HUES48 (cell line): ENCODE data around the gene WDR54.
A peak's percentile ranks its signal among the peaks of the same experiment; 100 is the strongest.
"Not testable (repeated sequence)": the region's sequence is repeated elsewhere in the genome, so short reads cannot be mapped to it uniquely, and the experiment has no call there.

Experiments used
- H3K27ac ChIP-seq: one replicate; pipeline ENCODE4 v1.7.0; 2013; ENCODE audit warnings: low read depth, low read length, inconsistent platforms
- H3K27me3 ChIP-seq: 2 replicates; pipeline ENCODE4 v1.6.1; 2013; ENCODE audit warnings: mild to moderate bottlenecking, low read length; ENCODE audit not compliant: control insufficient read depth, insufficient read depth
- H3K36me3 ChIP-seq: 2 replicates; pipeline ENCODE4 v1.6.1; 2013; ENCODE audit warnings: low read length; ENCODE audit not compliant: control insufficient read depth, insufficient read depth
- H3K4me1 ChIP-seq: 2 replicates; pipeline ENCODE4 v1.6.1; 2013; ENCODE audit warnings: mild to moderate bottlenecking, low read length; ENCODE audit not compliant: control insufficient read depth, insufficient read depth
- H3K4me3 ChIP-seq: 2 replicates; pipeline ENCODE4 v1.5.1; 2013; ENCODE audit warnings: mild to moderate bottlenecking, low read depth, low read length
- H3K9ac ChIP-seq: 2 replicates; pipeline ENCODE4 v1.6.1; 2013; ENCODE audit warnings: mild to moderate bottlenecking, low read depth, low read length, moderate library complexity
- H3K9me3 ChIP-seq: 2 replicates; pipeline ENCODE4 v1.6.1; 2013; ENCODE audit warnings: low read length; ENCODE audit not compliant: control insufficient read depth, insufficient read depth

WDR54 gene

GRCh38 chr2:74419345-74419744 lies 2.2 kb upstream of the WDR54 start:
- Histone ChIP-seq H3K9me3 (no peaks in the 10 kb centered on the region), H3K4me3 (no peak overlapping the region), H3K27ac (no peak overlapping the region), H3K36me3 (no peaks in the 10 kb centered on the region), H3K4me1 (no peaks in the 10 kb centered on the region; the same call in 1 of the 2 replicates), H3K27me3 (peaks cover 9% of the 10 kb centered on the region; the same call in 1 of the 2 replicates), H3K9ac (no peak overlapping the region)

DNA sequence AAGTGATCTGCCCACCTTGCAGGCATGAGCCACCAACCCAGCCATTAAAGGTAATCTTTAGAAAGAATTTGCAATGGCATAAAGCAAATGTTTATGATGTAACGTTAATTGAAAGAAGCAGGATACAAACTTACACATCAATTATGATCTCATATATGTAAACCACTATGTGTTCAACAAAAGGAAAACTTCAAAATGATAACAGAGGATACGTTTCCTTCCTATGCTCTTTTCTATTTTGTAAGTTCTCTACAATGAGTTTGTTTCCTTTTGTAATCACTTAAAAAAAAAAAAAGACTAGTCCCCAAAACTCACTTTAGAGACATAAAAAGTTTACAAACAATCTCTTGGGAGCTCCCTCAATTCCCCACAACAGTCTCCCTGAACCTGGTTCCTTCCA lies 1.5 kb upstream of the WDR54 start:
- peaks cover 5% of the 10 kb centered on the region; the same call in 1 of the 2 replicates for H3K36me3 ChIP-seq
- no peaks in the 10 kb centered on the region; the same call in 1 of the 2 replicates for H3K4me1 ChIP-seq
- no peak overlapping the region for H3K27ac ChIP-seq
- H3K4me3 ChIP-seq: no peak overlapping the region
- no peak overlapping the region for H3K9ac ChIP-seq
- H3K27me3 ChIP-seq: peaks cover 9% of the 10 kb centered on the region; the same call in 1 of the 2 replicates
- no peaks in the 10 kb centered on the region for H3K9me3 ChIP-seq

DNA sequence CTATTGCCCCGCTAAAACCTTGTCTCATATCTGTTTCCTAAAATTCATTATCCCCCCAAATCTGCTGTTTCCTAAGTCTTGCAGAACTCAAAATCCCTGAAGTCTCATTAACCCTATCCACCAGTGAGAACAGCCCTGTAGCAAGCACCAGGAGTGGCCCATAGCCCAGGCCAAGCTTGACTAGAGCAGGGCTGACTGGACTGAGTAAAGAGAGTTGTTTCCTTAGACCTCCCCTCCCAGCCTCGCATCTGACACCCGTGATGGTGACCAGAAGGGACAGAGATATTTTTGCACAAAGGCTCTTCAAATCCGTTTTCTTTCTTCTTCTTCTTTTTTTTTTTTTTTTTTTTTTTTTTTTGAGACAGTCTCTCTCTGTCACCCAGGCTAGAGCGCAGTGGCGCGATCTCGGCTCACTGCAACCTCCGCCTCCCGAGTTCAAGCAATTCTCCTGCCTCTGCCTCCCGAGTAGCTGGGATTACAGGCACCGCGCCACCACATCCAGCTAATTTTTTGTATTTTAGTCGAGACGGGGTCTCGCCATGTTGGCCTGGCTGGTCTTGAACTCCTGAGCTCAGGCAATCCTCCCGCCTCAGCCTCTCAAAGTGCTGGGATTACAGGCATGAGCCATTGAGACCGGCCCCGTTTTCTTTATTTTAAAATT lies 957 bp upstream of the WDR54 start:
- not testable (repeated sequence) for H3K4me1 ChIP-seq, H3K9me3 ChIP-seq, H3K27ac ChIP-seq, H3K27me3 ChIP-seq
- H3K9ac ChIP-seq: peak overlapping the region; percentile 67
- H3K4me3 ChIP-seq: peak overlapping the region; percentile 82
- peaks cover 10% of the 10 kb centered on the region; the same call in 1 of the 2 replicates for H3K36me3 ChIP-seq

DNA sequence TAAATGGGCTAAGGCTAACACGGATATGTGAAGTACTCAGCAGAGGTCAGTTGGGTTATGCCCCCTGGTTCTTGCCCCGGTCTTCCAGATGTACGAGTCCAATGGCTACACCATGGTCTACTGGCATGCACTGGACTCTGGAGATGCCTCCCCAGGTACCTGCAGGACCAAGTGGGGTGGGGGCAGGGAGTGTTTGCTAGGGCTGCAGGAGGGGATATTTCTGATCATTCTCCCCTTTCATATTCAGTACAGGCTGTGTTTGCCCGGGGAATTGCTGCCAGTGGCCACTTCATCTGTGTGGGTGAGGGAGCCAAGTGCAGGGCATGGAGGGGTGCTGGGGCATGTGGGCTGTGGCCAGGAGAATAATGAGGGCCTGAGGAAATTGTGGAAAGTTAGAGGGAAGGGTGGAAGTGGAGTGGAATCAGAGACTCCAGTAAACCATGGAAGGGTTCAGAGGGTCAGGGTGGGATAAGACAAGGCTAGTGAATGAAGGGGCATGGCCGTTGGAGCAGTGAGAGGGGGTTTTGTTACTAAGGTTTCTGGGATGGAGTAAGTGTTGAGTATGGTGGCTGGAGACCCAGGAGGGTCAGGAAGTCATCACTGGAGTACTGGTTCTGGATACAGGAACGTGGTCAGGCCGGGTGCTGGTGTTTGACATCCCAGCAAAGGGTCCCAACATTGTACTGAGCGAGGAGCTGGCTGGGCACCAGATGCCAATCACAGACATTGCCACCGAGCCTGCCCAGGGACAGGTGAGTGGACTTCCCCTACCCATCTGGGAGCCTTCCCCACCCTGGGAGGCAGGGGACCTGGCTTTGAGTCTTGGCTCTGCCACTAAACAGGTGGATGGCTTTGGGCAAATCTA lies 1.9 kb downstream of the WDR54 start:
- Histone ChIP-seq H3K9me3 (no peaks in the 10 kb centered on the region), H3K9ac (no peak overlapping the region), H3K4me1 (no peaks in the 10 kb centered on the region), H3K4me3 (no peak overlapping the region), H3K27me3 (peaks cover 9% of the 10 kb centered on the region; the same call in 1 of the 2 replicates), H3K27ac (no peak overlapping the region), H3K36me3 (peaks cover 39% of the 10 kb centered on the region)

GRCh38 chr2:74424139-74424992 lies 2.8 kb downstream of the WDR54 start:
- Histone ChIP-seq H3K9me3 (no peaks in the 10 kb centered on the region), H3K27me3 (peaks cover 9% of the 10 kb centered on the region; the same call in 1 of the 2 replicates), H3K4me1 (no peaks in the 10 kb centered on the region), H3K27ac (no peak overlapping the region), H3K9ac (no peak overlapping the region), H3K4me3 (no peak overlapping the region), H3K36me3 (peaks cover 48% of the 10 kb centered on the region)

DNA sequence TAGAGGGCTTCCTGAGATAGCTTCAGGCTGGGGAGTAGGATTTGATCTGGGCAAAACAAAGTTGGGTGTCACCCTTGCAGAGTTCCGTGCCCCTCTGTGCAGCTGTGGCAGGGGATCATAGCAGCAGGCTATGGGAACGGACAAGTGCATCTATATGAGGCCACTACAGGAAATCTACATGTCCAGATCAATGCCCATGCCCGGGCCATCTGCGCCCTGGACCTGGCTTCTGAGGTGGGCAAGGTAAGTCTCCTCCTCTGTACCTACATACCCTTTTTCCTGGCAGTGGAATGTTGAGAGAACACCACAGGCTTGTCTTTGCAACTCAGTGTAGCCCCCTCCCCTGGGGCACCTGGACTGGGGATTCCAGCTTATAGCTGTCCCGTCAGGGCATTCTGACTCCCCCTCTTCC lies 3.5 kb downstream of the WDR54 start:
- no peak overlapping the region for H3K4me3 ChIP-seq
- H3K36me3 ChIP-seq: peaks cover 55% of the 10 kb centered on the region
- peaks cover 7% of the 10 kb centered on the region; the same call in 1 of the 2 replicates for H3K27me3 ChIP-seq
- H3K27ac ChIP-seq: peak overlapping the region; percentile 8
- no peak overlapping the region for H3K9ac ChIP-seq
- no peaks in the 10 kb centered on the region for H3K9me3 ChIP-seq
- no peaks in the 10 kb centered on the region for H3K4me1 ChIP-seq

DNA sequence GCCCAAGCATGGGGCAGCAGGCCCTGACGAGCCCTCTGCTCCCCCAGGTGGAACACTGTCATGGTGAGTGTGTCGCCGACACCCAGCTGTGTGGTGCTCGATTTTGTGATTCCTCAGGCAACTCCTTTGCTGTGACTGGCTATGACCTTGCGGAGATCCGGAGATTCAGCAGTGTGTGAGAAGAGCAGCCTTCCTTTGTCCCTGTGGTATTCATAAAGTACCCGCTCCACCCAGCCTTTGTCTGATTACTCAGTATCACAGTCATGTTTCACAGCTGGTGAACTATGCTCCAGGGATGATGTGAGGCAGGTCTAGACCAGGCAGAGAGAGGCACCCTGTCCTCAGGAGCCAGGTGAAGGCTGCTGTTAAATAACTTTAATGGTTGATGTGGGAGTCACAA lies 4.0 kb downstream of the WDR54 start:
- no peaks in the 10 kb centered on the region for H3K4me1 ChIP-seq
- H3K36me3 ChIP-seq: peaks cover 60% of the 10 kb centered on the region
- H3K4me3 ChIP-seq: no peak overlapping the region
- H3K27me3 ChIP-seq: peaks cover 4% of the 10 kb centered on the region; the same call in 1 of the 2 replicates
- H3K9me3 ChIP-seq: no peaks in the 10 kb centered on the region
- peak overlapping the region; percentile 8 for H3K27ac ChIP-seq
- no peak overlapping the region for H3K9ac ChIP-seq

- Histone ChIP-seq H3K4me1 (no peaks in the 10 kb centered on the region), H3K9me3 (no peaks in the 10 kb centered on the region), H3K27me3 (peaks cover 4% of the 10 kb centered on the region; the same call in 1 of the 2 replicates), H3K4me3 (no peak overlapping the region), H3K36me3 (peaks cover 66% of the 10 kb centered on the region), H3K27ac (no peak overlapping the region), H3K9ac (no peak overlapping the region)
These were observed 4.7 kb downstream of the WDR54 start for GRCh38 chr2:74426181-74426758.

GRCh38 chr2:74427551-74427950 lies 6.0 kb downstream of the WDR54 start:
- Histone ChIP-seq H3K4me1 (no peaks in the 10 kb centered on the region), H3K9ac (no peak overlapping the region), H3K9me3 (no peaks in the 10 kb centered on the region), H3K4me3 (no peak overlapping the region), H3K36me3 (peaks cover 78% of the 10 kb centered on the region), H3K27me3 (peaks cover 4% of the 10 kb centered on the region; the same call in 1 of the 2 replicates), H3K27ac (no peak overlapping the region)

DNA sequence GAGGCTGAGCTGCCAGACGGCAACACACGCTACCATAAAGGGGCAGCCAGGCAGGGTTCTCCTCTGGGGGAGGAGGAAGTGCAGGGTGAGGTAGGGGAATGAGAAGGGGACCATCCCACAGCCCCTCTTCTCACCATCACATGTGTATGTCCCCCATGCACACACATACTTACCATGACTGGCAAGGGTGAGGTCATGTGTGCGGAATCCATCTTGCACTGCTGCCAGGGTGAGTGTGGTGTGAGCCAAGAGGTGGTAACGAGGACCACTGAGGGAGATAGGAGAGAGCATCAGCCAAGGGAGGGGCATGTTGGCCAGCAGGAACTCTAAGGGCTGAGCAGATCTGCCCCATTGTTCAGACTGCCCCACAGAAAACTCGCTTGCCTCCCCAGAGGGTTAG lies 7.1 kb downstream of the WDR54 start:
- H3K9me3 ChIP-seq: no peaks in the 10 kb centered on the region
- H3K4me1 ChIP-seq: no peaks in the 10 kb centered on the region
- H3K36me3 ChIP-seq: peaks cover 80% of the 10 kb centered on the region

More for the DNA sequence above, 7.1 kb downstream of the WDR54 start:
- Histone ChIP-seq H3K4me3 (no peak overlapping the region), H3K27ac (no peak overlapping the region), H3K27me3 (no peaks in the 10 kb centered on the region), H3K9ac (no peak overlapping the region)
